Stimulated activated CD8-positive, alpha-beta memory T cell treated with anti-CD3 and anti-CD28 coated beads, Interleukin-2, amount 100 ng/mL, for 48 hours (primary cell): ENCODE results near the gene DVL3.

ENCODE experiments used
- DNase-seq, 2 donors: peaks; one replicate each; pipeline ENCODE4 v3.0.0-alpha.2; 2020; ENCODE audit warnings: low read depth in 2 of 2

DVL3 gene

GRCh38 chr3:184176377-184177330 is 21.5 kb downstream of the DVL3 start:
- no peak for DNase-seq

- no peak for DNase-seq
These were observed 22.2 kb downstream of the DVL3 start for GRCh38 chr3:184177331-184177731.

- no peak for DNase-seq
These were observed 22.7 kb downstream of the DVL3 start for GRCh38 chr3:184177767-184178306.

- no peak for DNase-seq
These were observed 23.5 kb downstream of the DVL3 start for GRCh38 chr3:184178521-184179138.

DNA sequence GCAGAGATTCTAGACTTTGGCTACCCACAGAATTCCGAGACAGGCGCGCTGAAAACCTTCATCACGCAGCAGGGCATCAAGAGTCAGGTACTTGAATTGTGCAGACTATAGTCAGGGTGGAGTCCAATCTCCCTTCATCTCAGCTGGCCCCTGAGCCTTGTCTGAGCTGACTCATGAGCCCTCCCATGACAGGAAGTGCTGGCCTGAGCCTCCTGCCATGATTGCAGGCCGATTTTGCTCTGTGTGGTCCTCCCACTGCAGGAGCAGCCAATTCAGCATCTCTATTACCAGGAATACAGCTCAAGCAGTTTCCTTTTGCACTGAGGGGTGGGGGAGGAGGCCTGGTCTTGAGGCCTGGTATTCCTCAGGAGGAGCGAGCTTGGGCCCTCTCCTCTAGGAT is 25.0 kb downstream of the DVL3 start:
- no peak for DNase-seq

DNA sequence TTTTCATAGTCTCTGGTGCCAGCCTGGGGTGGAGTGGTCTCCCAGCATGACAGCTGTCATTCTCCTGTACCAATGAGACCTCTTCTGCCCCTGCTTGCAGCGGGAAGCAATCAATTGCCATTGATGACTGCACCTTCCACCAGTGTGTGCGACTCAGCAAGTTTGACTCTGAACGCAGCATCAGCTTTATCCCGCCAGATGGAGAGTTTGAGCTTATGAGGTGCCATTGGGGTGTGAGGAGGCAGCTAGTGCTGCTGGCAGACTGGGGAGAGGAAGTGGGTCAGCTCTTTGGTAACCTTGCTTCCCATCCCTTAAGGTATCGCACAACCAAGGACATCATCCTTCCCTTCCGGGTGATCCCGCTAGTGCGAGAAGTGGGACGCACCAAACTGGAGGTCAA is 26.4 kb downstream of the DVL3 start:
- DNase-seq: no peak

DNA sequence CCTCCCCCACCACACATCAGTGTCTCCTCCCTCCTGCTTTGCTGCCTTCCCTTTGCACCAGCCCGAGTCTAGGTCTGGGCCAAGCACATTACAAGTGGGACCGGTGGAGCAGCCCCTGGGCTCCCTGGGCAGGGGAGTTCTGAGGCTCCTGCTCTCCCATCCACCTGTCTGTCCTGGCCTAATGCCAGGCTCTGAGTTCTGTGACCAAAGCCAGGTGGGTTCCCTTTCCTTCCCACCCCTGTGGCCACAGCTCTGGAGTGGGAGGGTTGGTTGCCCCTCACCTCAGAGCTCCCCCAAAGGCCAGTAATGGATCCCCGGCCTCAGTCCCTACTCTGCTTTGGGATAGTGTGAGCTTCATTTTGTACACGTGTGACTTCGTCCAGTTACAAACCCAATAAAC is 28.5 kb downstream of the DVL3 start:
- no peak for DNase-seq

DNA sequence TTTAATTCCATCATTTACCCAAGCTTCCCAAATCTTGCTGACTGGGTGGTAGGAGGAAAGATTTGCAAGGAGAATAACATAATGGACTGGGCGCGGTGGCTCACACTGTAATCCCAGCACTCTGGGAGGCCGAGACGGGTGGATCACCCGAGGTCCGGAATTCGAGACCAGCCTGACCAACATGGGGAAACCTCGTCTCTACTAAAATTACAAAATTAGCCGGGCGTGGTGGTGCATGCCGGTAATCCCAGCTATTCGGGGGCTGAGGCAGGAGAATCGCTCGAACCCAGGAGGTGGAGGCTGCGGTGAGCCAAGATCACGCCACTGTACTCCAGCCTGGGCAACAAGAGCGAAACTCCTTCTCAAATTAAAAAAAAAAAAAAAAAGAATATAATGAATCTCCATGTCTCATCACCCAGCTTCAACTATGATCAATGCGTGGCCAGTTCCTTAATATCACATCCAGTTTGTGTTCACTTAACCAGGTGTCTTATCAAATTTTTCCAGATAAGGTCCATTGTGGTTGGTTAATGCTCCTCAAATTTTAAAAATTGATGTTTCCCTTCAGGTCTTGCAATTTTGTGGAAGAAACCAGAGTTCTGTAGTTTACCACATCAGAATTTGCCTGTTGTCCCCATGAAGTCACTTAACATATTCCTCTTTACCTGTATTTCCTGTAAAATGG is 29.5 kb downstream of the DVL3 start:
- no peak for DNase-seq

DNA sequence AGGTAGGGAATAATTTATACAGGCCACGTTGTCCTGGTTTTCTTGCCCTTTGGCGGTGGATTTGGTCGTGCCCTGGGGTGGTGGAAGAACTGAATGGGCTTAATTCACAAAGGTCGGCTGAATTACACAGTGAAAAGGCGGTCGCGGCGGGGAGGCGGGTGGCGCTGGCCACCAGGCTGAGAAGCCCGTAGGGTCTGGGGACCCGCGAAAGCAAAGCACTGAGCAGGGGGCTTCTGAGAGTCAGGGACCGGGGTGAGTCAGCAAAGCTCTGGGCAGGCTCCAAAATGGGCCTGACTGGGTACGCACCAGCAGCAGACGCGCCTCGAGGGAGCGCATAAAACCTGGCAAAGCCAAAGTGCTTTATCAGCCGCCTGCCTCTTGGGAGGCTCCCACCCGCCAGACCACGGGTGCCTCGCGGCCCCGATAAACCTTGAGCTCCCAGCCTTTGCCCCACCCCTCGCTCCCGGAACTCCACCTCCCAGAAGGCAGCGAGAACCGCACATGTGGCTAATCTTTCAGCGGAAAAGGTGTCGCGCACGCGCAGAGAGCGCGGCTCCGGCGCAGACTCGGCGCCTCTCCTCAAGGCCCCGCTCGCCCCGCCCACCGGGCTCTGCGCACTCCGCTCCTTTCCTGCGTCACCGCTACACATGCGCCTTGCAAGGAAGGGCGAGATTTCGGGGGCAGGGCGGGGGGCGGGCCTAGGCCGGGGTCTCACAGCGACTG is 30.4 kb downstream of the DVL3 start:
- DNase-seq: peak; percentile 99

DNA sequence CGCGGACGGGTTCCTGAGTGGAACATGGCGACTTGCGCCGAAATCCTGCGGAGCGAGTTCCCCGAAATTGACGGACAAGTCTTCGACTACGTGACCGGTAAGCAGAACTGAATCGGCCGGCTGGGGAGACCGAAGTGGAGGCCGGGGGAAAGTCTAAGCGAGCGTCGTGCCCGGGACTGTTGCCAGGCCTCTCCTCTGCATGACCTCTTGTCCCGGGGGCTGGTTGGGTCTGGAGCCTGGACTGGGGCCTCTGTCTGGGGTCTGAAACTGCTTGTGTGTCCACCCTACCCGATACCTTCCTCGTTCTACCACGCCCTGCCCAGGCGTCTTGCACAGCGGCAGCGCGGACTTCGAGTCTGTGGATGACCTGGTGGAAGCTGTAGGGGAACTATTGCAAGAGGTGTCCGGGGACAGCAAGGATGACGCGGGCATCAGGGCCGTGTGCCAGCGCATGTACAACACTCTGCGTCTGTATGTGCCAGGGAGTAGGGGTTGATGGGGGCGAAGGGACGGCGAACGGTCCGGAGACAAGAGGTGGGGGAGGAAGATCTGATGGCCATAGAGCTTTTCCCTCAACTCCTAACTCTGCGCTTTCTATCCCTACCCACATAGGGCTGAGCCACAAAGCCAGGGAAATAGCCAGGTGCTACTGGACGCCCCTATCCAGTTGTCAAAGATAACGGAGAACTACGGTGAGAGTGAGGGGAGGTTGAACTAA is 31.2 kb downstream of the DVL3 start, which contains the start of gene ABCF3:
Gene ABCF3, plus strand, starts transcription at position 16 of the 718 bp plus-strand sequence. Its CDS starts 9 bp downstream, at position 25.
- DNase-seq: no peak

- no peak for DNase-seq
These were observed 31.7 kb downstream of the DVL3 start for GRCh38 chr3:184186902-184187207.

DNA sequence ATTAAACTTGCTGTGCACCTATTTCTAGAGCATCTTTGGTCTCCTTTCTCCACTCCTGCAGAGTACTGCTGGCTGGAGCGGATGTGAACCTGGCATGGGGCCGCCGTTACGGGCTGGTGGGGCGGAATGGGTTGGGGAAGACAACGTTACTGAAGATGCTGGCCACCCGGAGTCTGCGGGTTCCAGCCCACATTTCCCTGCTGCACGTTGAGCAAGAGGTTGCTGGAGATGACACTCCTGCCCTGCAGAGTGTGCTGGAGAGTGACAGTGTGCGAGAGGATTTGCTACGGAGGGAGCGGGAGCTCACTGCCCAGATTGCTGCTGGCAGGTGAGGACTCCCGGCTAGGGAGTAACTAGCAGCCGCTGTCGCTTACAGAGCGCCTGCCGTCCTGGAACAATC is 32.9 kb downstream of the DVL3 start:
- DNase-seq: no peak

GRCh38 chr3:184189421-184189820 is 34.2 kb downstream of the DVL3 start:
- no peak for DNase-seq

DNA sequence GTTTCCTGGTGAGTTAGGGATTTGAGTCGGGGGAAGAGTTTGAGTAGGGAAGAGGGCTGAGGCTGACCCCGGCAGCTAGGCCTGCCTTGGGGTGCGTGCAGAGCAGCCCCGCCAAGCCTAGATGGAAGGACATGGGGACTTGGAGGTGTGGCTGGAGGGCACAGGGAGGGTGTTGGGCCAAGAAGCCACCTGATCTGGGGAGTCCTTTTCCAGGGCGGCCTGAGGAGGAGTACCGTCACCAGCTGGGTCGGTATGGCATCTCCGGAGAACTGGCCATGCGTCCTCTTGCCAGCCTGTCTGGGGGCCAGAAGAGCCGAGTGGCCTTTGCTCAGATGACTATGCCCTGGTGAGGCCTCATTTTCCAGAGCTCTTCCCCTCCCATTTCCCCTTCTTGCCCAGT is 37.7 kb downstream of the DVL3 start:
- DNase-seq: no peak

DNA sequence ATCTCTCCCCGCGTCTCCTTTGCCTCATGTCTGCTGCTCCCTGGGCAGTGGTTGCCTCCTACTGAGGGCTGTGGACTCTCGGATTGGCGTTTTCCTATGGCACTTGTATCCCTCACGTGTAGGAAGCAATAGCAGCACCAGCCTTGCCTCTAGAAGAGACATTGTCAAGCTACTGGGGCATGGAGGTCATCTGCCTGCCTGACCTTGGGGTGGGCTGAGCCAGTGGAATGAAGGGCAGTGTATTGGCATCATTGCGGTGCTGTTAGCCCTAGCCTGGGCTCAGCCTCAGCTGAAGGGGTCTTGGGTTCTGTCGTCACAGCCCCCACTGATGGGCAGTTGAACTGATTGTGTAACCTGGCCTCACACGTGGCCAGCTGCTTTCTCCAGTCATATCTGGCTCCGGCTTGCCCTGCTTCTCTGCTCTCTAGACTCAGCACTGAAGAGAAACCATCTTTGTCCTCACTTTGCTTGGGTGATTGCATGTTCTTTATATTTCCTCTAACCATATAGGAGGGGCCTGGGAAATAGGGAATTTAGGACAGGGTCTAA is 38.9 kb downstream of the DVL3 start:
- no peak for DNase-seq

- no peak for DNase-seq
These were observed 41.4 kb downstream of the DVL3 start for GRCh38 chr3:184196536-184196935.

DNA sequence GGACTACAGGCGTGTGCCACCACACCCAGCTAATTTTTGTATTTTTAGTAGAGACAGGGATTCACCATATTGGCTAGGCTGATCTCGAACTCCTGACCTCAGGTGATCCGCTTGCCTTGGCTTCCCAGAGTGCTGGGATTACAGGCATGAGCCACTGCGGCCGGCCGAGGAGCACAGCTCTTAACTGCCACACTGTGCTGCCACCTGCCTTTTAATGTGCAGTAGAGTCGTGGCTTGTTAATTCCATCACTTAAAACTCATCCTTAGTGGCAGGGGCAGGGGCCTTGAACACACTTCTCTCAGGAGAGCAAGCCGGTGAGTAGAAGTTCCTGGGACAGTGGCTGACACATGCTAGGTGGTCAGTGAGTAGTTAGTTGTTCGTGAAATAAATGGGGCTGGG is 43.3 kb downstream of the DVL3 start:
- no peak for DNase-seq

DNA sequence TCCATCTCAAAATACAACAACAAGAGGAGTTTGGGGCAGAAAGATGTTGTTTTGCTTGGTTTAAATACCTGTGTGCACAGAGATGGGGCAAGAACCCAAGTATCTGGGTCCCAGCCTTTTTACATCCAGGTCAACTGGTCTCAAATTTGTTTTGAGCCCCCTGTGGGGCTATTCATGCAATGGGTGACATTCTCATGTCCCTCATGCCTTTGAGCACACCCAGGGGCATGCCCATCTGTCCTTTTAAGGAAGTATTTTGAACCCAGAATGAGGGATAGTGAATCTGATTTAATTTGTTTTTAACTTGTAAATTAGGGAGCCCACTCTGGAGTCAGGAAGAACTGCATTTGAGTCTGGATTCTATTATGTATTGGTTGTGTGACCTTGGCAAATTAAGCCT is 45.6 kb downstream of the DVL3 start:
- no peak for DNase-seq

- no peak for DNase-seq
These were observed 48.3 kb downstream of the DVL3 start for GRCh38 chr3:184203526-184203925.

DNA sequence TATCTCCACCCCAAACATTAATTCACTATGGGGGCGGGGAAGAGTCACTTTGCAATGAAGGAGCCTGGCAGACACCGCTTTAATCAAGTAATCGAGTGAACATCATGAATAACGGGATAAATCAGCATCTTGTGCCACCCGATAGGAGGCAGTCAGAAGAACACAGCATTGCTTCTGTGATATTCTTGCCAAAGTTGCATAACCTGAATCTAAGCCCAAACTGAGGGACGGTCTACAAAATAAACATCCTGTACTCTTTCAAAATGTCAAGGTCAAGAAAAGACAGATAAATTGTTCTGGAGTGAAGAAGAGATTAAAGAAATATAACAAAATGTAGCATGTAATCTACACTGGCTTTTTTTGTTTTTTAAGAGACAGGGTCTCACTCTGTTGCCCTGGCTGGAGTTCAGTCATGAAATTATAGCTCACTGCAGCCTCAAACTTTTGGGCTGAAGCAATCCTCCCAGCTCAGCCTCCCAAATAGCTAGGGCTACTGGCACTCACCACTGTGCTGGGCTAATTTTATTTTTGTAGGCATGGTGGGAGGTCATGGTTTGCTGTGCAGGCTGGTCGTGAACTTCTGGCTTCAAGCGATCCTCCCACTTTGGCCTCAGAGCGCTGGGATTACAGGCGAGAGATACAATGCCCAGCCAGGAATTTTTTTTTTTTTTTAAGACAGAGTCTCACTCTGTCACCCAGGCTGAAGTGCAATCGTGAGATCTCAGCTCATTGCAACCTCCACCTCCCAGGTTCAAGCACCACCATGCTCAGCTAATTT is 54.2 kb downstream of the DVL3 start:
- no peak for DNase-seq
